Calu3 (cell line): Measurements from ENCODE around the gene LMF1. TPM values are rescaled to one million over a fixed set of nuclear protein-coding genes. Genes with fewer than 3 reads are reported as not detected.

Experiments
- BruUV-seq: library from RNA; stranded (reverse); fragments of 400-500 nt; replicated peaks from 2 replicates; lab custom pipeline; 2021; lab: Mats Ljungman, UMichigan
- CTCF ChIA-PET: fragments of 300-600 bp; sonication (Branson Sonifier 250); formaldehyde crosslinking; loops from one replicate; lab custom pipeline; 2022; ENCODE audit warnings: antibody characterized with exemption; lab: Charles Lee
- DNase-seq: peaks from one replicate; pipeline ENCODE4 v3.0.0; 2022
- H3K27ac Mint-ChIP-seq: one replicate; pipeline ENCODE4 v1.8.0; 2022; ENCODE audit warnings: mixed read lengths; ENCODE audit not compliant: unreplicated experiment
- H3K27me3 Mint-ChIP-seq: one replicate; pipeline ENCODE4 v1.8.0; 2022; ENCODE audit warnings: mixed read lengths; ENCODE audit not compliant: unreplicated experiment
- H3K36me3 Mint-ChIP-seq: one replicate; pipeline ENCODE4 v1.8.0; 2022; ENCODE audit warnings: mild to moderate bottlenecking, moderate library complexity, mixed read lengths; ENCODE audit not compliant: insufficient read depth, unreplicated experiment
- H3K4me1 Mint-ChIP-seq: one replicate; pipeline ENCODE4 v1.8.0; 2022; ENCODE audit warnings: mild to moderate bottlenecking, low read depth, mixed read lengths; ENCODE audit not compliant: unreplicated experiment
- H3K4me3 Mint-ChIP-seq: one replicate; pipeline ENCODE4 v1.8.0; 2022; ENCODE audit warnings: mild to moderate bottlenecking, low read depth, moderate library complexity, mixed read lengths; ENCODE audit not compliant: unreplicated experiment
- H3K9me3 Mint-ChIP-seq: one replicate; pipeline ENCODE4 v1.8.0; 2022; ENCODE audit warnings: low read depth, mixed read lengths; ENCODE audit not compliant: unreplicated experiment
- intact Hi-C: fragments of 100-400 bp; cut with micrococcal nuclease; formaldehyde crosslinking; loops from one replicate; pipeline ENCODE4 v1.10.0; 2022; ENCODE audit not compliant: unreplicated experiment
- total RNA-seq: library from RNA; stranded (reverse); gene quantifications from 2 replicates; pipeline ENCODE4 v1.2.3, GENCODE V29; 2022
- TF ChIP-seq, protein P1 (sequence below): fragments of 200-600 bp; IDR thresholded peaks from one replicate; pipeline ENCODE4 v1.8.0; 2022; ENCODE audit warnings: antibody characterized with exemption; ENCODE audit not compliant: unreplicated experiment

LMF1 gene
- total RNA-seq, 1 experiment from 2014 or later: 31.9 TPM

DNA sequence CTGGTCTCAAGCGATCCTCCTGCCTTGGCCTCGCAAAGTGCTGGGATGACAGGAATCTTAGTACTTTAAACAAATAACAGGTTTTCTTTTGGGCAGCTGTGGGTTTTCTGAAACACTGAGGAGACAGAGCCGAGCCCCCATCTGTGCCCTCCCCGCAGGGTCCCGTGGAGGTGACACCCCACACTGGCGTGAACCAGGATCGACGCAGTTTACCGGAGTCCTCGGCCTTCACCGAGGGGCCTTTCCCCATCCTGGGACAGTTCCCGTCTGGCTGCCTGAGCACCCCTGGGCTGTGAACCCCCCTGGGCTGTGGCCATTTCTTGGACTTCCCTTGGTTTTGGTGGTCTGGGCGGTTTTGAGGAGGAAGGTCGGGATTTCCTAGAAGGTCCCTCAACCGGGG, 154.9 kb downstream of the LMF1 start:
- Mint-ChIP-seq H3K36me3 (peaks cover 4% of the 10 kb centered on the region), H3K4me3 (no peak overlapping the region), H3K4me1 (no peaks in the 10 kb centered on the region), H3K27me3 (peaks cover 31% of the 10 kb centered on the region), H3K27ac (no peak overlapping the region), H3K9me3 (no peaks in the 10 kb centered on the region)
- no TSS peak for BruUV-seq
- intact Hi-C loops: loop anchor here (2.0 kb wide), 1 partner anchor 239 kb away; no protein-coding TSS in a partner anchor
- DNase-seq: no peak
- TF ChIP-seq, protein P1, sequence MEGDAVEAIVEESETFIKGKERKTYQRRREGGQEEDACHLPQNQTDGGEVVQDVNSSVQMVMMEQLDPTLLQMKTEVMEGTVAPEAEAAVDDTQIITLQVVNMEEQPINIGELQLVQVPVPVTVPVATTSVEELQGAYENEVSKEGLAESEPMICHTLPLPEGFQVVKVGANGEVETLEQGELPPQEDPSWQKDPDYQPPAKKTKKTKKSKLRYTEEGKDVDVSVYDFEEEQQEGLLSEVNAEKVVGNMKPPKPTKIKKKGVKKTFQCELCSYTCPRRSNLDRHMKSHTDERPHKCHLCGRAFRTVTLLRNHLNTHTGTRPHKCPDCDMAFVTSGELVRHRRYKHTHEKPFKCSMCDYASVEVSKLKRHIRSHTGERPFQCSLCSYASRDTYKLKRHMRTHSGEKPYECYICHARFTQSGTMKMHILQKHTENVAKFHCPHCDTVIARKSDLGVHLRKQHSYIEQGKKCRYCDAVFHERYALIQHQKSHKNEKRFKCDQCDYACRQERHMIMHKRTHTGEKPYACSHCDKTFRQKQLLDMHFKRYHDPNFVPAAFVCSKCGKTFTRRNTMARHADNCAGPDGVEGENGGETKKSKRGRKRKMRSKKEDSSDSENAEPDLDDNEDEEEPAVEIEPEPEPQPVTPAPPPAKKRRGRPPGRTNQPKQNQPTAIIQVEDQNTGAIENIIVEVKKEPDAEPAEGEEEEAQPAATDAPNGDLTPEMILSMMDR: no peak
- CTCF ChIA-PET: no interaction called here

DNA sequence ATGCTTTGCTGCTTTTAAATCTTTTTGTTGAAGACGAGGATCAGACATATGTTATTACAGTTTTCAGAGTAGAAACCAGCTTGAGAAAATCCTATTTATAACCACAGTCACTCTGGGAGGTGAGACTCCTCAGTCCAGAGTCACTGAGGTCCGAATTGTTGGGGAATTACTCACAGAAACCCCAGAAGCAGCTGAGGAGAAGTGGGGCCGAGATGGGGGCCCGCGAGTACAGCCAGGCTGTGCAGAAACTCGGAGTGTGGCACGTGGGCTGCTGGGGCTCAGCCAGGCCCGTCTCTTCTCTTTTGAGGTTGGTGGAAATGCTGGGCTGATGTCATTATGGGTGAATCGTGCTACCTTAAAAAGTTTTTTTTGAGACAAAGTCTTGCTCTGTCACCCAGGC, 155.8 kb downstream of the LMF1 start:
- DNase-seq: no peak
- Mint-ChIP-seq H3K4me1 (no peaks in the 10 kb centered on the region), H3K9me3 (no peaks in the 10 kb centered on the region), H3K27me3 (peaks cover 39% of the 10 kb centered on the region), H3K4me3 (no peak overlapping the region), H3K27ac (no peak overlapping the region), H3K36me3 (peaks cover 4% of the 10 kb centered on the region)
- TF ChIP-seq, protein P1: no peak
- intact Hi-C loops: loop anchor here (2.0 kb wide), 1 partner anchor 240 kb away; no protein-coding TSS in a partner anchor
- CTCF ChIA-PET: interaction anchor here (0.7 to 0.8 kb wide), 3 partner anchors 149 to 365 kb away, joined by 3 to 5 read pairs (median 5); no protein-coding TSS in a partner anchor
- BruUV-seq: no TSS peak

DNA sequence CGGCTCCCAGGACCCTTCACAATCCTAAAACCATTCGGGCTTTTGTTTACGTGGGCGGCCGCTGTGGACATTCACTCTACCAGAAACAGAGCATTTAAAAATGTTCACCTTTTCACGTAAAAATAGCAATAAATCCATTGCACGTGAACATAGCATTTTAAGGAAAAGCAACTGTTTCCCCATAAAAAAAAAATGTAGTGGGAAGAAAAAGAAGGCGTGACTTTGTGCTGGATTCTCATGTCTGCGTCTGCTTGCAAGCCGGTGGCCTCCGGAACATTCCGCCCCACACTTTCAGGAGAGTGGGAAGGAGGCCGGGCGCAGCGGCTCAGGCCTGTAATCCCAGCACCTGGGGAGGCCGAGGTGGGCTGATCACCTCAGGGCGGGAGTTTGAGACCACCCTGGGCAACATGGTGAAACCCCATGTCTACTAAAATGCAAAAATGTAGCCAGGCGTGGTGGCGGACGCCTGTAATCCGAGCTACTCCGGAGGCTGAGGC, 156.8 kb downstream of the LMF1 start:
- H3K27ac Mint-ChIP-seq: no peak overlapping the region
- CTCF ChIA-PET: interaction anchor here (0.6 to 0.8 kb wide), 2 partner anchors 181 to 241 kb away, joined by 3 to 5 read pairs; no protein-coding TSS in a partner anchor
- DNase-seq: no peak
- H3K36me3 Mint-ChIP-seq: peaks cover 9% of the 10 kb centered on the region
- no peaks in the 10 kb centered on the region for H3K4me1 Mint-ChIP-seq
- no peak overlapping the region for H3K4me3 Mint-ChIP-seq
- no TSS peak for BruUV-seq
- peaks cover 49% of the 10 kb centered on the region for H3K27me3 Mint-ChIP-seq
- TF ChIP-seq, protein P1: no peak
- no peaks in the 10 kb centered on the region for H3K9me3 Mint-ChIP-seq
- intact Hi-C loops: loop anchor here (2.0 kb wide), 1 partner anchor 241 kb away; no protein-coding TSS in a partner anchor

DNA sequence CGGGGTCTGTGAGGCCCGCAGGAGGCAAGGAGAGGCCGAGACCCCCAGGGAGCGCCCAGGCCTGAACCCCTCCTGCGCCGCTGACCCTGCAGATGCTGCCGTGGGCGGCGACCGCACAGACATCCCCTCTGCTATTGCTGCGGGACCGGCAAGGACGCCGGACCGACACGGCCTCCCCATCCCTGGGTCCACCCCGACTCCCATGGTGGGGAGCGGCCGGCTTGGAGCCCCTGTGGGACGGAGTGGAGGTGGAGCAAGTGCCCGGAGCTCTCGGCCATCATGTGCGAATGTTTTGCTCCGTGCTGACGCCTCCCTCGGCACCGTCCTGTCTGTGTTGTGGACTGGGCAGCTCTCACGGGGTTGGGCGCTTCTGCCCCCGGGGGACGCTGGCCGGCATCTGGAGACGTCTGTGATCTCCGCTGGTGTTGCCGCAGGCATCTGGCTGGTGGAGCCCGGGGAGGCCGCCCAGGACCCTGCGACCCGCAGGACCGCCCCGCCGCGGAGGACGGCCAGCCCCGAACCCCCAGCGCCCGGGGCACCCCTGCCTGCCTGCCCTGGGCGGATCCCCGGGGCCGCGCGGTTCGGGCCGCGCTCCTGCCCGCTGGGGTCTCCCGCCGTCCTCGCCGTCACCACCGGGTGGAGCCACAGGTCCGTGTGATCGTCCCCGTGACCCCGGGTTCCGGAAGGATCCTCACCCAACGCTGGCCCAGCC, 157.4 kb downstream of the LMF1 start:
- peaks cover 56% of the 10 kb centered on the region for H3K27me3 Mint-ChIP-seq
- H3K36me3 Mint-ChIP-seq: peaks cover 9% of the 10 kb centered on the region
- CTCF ChIA-PET: interaction anchor here (0.6 kb wide), 1 partner anchor 181 kb away, joined by 5 read pairs; no protein-coding TSS in a partner anchor
- TF ChIP-seq, protein P1: peak; percentile 88
- no TSS peak for BruUV-seq
- H3K4me1 Mint-ChIP-seq: no peaks in the 10 kb centered on the region
- H3K9me3 Mint-ChIP-seq: no peaks in the 10 kb centered on the region
- no peak overlapping the region for H3K27ac Mint-ChIP-seq
- H3K4me3 Mint-ChIP-seq: no peak overlapping the region
- DNase-seq: peak; percentile 76
- intact Hi-C loops: no loop called here
